HG03025 (cell line): ENCODE data around the gene COL17A1.

ENCODE experiments used
- ATAC-seq: cut with Tn5 transposase; IDR thresholded peaks from one replicate; pipeline ENCODE4 v1.9.1; 2021; ENCODE audit warnings: mild to moderate bottlenecking, moderate library complexity; ENCODE audit not compliant: unreplicated experiment, low FRiP score

COL17A1 gene

GRCh38 chr10:104085801-104086400, at the start of gene COL17A1:
Gene COL17A1, minus strand, starts transcription at chr10:104085880. Its CDS starts 5,207 bp downstream, at chr10:104080673.
- ATAC-seq, result no peak

GRCh38 chr10:104130041-104130440, 44.4 kb upstream of the COL17A1 start:
- ATAC-seq, result no peak

GRCh38 chr10:104128214-104128613, 42.5 kb upstream of the COL17A1 start:
- no peak for ATAC-seq

- ATAC-seq, result no peak
Observed at GRCh38 chr10:104127411-104127810, 41.7 kb upstream of the COL17A1 start.

GRCh38 chr10:104123397-104123796, 37.7 kb upstream of the COL17A1 start:
- ATAC-seq, result no peak

- ATAC-seq, result peak; percentile 2
Observed at GRCh38 chr10:104122225-104123107, 36.8 kb upstream of the COL17A1 start.

- peak; percentile 93 for ATAC-seq
Observed at GRCh38 chr10:104121485-104122224, 36.0 kb upstream of the COL17A1 start, which contains the start of gene SFR1. Gene SFR1, plus strand, starts transcription at chr10:104122171. Its CDS starts 13 bp downstream, at chr10:104122184.

- ATAC-seq, result peak; percentile 29
Observed at GRCh38 chr10:104120903-104121484, 35.3 kb upstream of the COL17A1 start.

- no peak for ATAC-seq
Observed at GRCh38 chr10:104120512-104120902, 34.8 kb upstream of the COL17A1 start.

- ATAC-seq, result no peak
Observed at GRCh38 chr10:104119996-104120395, 34.3 kb upstream of the COL17A1 start.

- no peak for ATAC-seq
Observed at GRCh38 chr10:104117839-104118323, 32.2 kb upstream of the COL17A1 start.

GRCh38 chr10:104113376-104113956, 27.8 kb upstream of the COL17A1 start:
- ATAC-seq, result no peak

GRCh38 chr10:104109908-104110662, 24.4 kb upstream of the COL17A1 start:
- no peak for ATAC-seq

GRCh38 chr10:104104926-104105325, 19.2 kb upstream of the COL17A1 start:
- ATAC-seq, result no peak

GRCh38 chr10:104104418-104104817, 18.7 kb upstream of the COL17A1 start:
- no peak for ATAC-seq

GRCh38 chr10:104103956-104104355, 18.3 kb upstream of the COL17A1 start:
- no peak for ATAC-seq

- ATAC-seq, result no peak
Observed at GRCh38 chr10:104101902-104102301, 16.2 kb upstream of the COL17A1 start.

- no peak for ATAC-seq
Observed at GRCh38 chr10:104100795-104101194, 15.1 kb upstream of the COL17A1 start.

- ATAC-seq, result no peak
Observed at GRCh38 chr10:104099941-104100340, 14.3 kb upstream of the COL17A1 start.
